Hepatocyte (in vitro differentiated cells): Measurements from ENCODE around the gene RIMBP2. TPM values are rescaled to one million over a fixed set of nuclear protein-coding genes. Genes with fewer than 3 reads are reported as not detected.

Experiments
- DNase-seq: peaks from one replicate; pipeline ENCODE4 v3.0.0-alpha.2; 2016; ENCODE audit warnings: low spot score
- H2AFZ ChIP-seq: fragments of 200-600 bp; sonication (generic); 2 replicates; pipeline ENCODE4 v1.6.0; 2016; ENCODE audit warnings: antibody characterized with exemption, mild to moderate bottlenecking
- H3K27ac ChIP-seq: fragments of 200-600 bp; sonication (generic); 2 replicates; pipeline ENCODE4 v1.5.1; 2016; ENCODE audit warnings: mild to moderate bottlenecking
- H3K27me3 ChIP-seq: fragments of 200-600 bp; sonication (generic); 2 replicates; pipeline ENCODE4 v1.6.1; 2016
- H3K36me3 ChIP-seq: fragments of 200-600 bp; sonication (generic); replicated peaks from 2 replicates; pipeline ENCODE4 v1.5.1; 2016; ENCODE audit warnings: low read depth; ENCODE audit not compliant: insufficient read depth
- H3K4me1 ChIP-seq: fragments of 200-600 bp; sonication (generic); 2 replicates; pipeline ENCODE4 v1.5.1; 2016; ENCODE audit warnings: mild to moderate bottlenecking, moderate library complexity; ENCODE audit not compliant: insufficient read depth
- H3K4me2 ChIP-seq: fragments of 200-600 bp; sonication (generic); 2 replicates; pipeline ENCODE4 v1.6.0; 2016
- H3K4me3 ChIP-seq: fragments of 200-600 bp; sonication (generic); 2 replicates; pipeline ENCODE4 v1.5.1; 2016; ENCODE audit warnings: mild to moderate bottlenecking
- H3K79me2 ChIP-seq: fragments of 200-600 bp; sonication (generic); 2 replicates; pipeline ENCODE4 v1.6.0; 2017; ENCODE audit warnings: mild to moderate bottlenecking
- H3K9me2 ChIP-seq: fragments of 200-600 bp; sonication (generic); replicated peaks from 2 replicates; pipeline ENCODE4 v1.6.0; 2017; ENCODE audit warnings: mild to moderate bottlenecking; ENCODE audit not compliant: insufficient read depth
- H3K9me3 ChIP-seq: fragments of 200-600 bp; sonication (generic); 2 replicates; pipeline ENCODE4 v1.5.1; 2016; ENCODE audit warnings: low read depth, mild to moderate bottlenecking
- H4K20me1 ChIP-seq: fragments of 200-600 bp; sonication (generic); 2 replicates; pipeline ENCODE4 v1.6.0; 2016; ENCODE audit warnings: mild to moderate bottlenecking; ENCODE audit not compliant: insufficient read depth, poor library complexity, severe bottlenecking
- EZH2 ChIP-seq: fragments of 200-600 bp; sonication (generic); IDR thresholded peaks from 2 replicates; pipeline ENCODE4 v1.6.1; 2016; ENCODE audit warnings: antibody characterized with exemption, mild to moderate bottlenecking, borderline replicate concordance
- EZH2phosphoT487 ChIP-seq: fragments of 200-600 bp; sonication (generic); IDR thresholded peaks from one replicate; pipeline ENCODE4 v1.6.1; 2018; ENCODE audit warnings: antibody characterized with exemption, mild to moderate bottlenecking, low read depth, moderate library complexity; ENCODE audit not compliant: unreplicated experiment, severe bottlenecking
- WGBS: methylation state at CpG from one replicate; pipeline ENCODE4 v1.1.6; 2016; ENCODE audit warnings: low lambda C conversion rate; ENCODE audit errors: missing lambda C conversion rate; 5-methylcytosine and 5-hydroxymethylcytosine counted together
- polyA plus RNA-seq: library from polyadenylated mRNA; unstranded; fragments of >200 nt; fragmentation: Nextera tagmentation; extraction: Ambion mirVana; gene quantifications from 2 replicates; pipeline ENCODE4 v1.2.1, GENCODE V29; 2016
- total RNA-seq: library from RNA; depleted of rRNA; stranded (reverse); fragments of >200 nt; gene quantifications from 2 replicates; pipeline ENCODE4 v1.2.3, GENCODE V29; 2014
- TF ChIP-seq, protein P1 (sequence below): fragments of 200-600 bp; sonication (generic); IDR thresholded peaks from 2 replicates; pipeline ENCODE4 v1.5.1; 2016; ENCODE audit warnings: antibody characterized with exemption, mild to moderate bottlenecking; ENCODE audit not compliant: poor library complexity

RIMBP2 gene
- total and polyA plus RNA-seq, 2 experiments from 2014 or later: 2.5 to 4.4 TPM

DNA sequence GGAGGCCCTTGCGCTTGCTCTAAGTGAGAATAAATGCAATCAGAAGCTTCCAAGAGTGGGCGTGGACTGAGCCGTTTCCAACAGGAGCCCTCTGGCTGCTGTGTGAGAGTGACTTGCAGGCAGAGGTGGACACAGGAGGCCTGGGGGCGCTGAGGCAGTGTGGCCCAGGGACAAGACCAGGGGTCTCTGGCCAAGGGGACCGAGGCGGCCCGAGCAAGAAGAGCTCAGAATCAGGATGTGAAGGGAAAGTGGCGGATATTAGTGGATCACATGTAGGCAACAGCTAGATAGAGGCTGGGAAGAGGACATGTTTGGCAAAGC, 8.6 kb downstream of the RIMBP2 start:
- Histone ChIP-seq H3K4me2 (no peak overlapping the region), H3K4me3 (no peak overlapping the region), H3K4me1 (no peaks in the 10 kb centered on the region), H3K27me3 (peaks cover 1% of the 10 kb centered on the region), H3K36me3 (no peaks in the 10 kb centered on the region), H3K9me3 (no peaks in the 10 kb centered on the region), H3K9me2 (no peaks in the 10 kb centered on the region), H2AFZ (no peak overlapping the region), H3K79me2 (no peaks in the 10 kb centered on the region), H4K20me1 (no peaks in the 10 kb centered on the region), H3K27ac (no peak overlapping the region)
- no peak for DNase-seq
- no peak for TF ChIP-seq EZH2
- TF ChIP-seq, protein P1, sequence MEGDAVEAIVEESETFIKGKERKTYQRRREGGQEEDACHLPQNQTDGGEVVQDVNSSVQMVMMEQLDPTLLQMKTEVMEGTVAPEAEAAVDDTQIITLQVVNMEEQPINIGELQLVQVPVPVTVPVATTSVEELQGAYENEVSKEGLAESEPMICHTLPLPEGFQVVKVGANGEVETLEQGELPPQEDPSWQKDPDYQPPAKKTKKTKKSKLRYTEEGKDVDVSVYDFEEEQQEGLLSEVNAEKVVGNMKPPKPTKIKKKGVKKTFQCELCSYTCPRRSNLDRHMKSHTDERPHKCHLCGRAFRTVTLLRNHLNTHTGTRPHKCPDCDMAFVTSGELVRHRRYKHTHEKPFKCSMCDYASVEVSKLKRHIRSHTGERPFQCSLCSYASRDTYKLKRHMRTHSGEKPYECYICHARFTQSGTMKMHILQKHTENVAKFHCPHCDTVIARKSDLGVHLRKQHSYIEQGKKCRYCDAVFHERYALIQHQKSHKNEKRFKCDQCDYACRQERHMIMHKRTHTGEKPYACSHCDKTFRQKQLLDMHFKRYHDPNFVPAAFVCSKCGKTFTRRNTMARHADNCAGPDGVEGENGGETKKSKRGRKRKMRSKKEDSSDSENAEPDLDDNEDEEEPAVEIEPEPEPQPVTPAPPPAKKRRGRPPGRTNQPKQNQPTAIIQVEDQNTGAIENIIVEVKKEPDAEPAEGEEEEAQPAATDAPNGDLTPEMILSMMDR: no peak
- no peak for TF ChIP-seq EZH2phosphoT487
- WGBS: 94% methylated on average over 8 of the region's 8 CpGs

DNA sequence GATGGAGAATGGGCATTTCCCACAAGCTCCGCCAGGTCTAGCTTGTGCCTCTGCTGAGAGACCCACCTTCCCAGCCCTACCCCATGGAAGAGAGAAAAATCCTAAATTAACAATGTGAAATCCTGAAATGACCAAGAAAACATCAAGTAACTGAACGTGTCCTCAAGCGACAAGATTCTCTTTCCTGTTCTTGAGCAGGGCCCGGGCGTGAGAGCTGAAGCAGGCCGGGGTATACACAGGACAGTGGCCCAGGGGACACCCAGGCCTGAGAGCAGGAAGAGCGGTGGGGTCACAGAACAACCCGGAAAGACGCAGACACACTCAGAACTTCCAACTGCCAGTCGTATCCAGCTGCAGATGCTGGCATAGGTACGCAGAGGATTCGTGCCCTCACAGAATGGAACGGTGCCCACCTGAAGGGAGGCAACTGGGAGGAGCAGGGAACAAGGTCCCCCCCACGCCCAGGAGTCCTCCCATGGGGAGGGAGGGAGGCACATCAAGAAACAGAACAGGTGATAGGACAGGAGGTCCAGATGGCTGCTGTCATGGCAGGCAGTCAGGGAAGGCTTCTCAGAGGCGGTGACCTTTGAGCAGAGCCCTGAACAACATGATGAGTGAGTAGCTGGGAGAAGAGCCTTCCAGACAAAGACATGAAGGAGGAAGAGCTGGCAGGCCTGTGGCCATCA, 9.1 kb downstream of the RIMBP2 start:
- no peaks in the 10 kb centered on the region for H3K9me2 ChIP-seq
- H4K20me1 ChIP-seq: no peaks in the 10 kb centered on the region
- no peaks in the 10 kb centered on the region for H3K27me3 ChIP-seq
- no peaks in the 10 kb centered on the region for H3K36me3 ChIP-seq
- no peak overlapping the region for H3K4me2 ChIP-seq
- no peak overlapping the region for H2AFZ ChIP-seq
- no peak overlapping the region for H3K27ac ChIP-seq
- TF ChIP-seq EZH2phosphoT487 (no peak), EZH2 (no peak)
- TF ChIP-seq, protein P1: no peak
- no peak overlapping the region for H3K4me3 ChIP-seq
- 89% methylated on average over 15 of the region's 15 CpGs for WGBS
- H3K9me3 ChIP-seq: no peaks in the 10 kb centered on the region
- no peak for DNase-seq
- H3K4me1 ChIP-seq: no peaks in the 10 kb centered on the region
- no peaks in the 10 kb centered on the region for H3K79me2 ChIP-seq

DNA sequence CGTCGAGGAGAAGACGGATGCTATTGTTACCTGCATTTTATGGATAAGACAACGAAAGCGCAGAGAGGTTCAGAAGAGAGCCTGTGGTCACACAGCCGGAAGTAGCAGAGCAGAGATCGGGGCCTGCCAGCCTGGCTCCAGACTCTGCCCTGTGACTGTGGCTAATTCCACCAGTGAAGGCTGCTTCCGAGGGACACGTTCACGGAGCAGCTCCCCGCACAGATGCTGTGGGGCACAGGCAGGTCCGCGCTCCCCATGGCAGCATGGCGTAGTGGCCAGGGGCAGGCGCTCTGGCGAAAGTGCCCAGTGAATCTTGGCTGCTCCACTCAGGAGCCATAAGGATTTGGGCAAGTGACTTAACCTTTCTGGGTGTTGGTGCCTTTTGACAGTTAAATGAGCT, 9.8 kb downstream of the RIMBP2 start:
- no peak for TF ChIP-seq EZH2phosphoT487
- TF ChIP-seq, protein P1: no peak
- TF ChIP-seq EZH2: no peak
- H3K36me3 ChIP-seq: no peaks in the 10 kb centered on the region
- no peak overlapping the region for H2AFZ ChIP-seq
- H3K27ac ChIP-seq: no peak overlapping the region
- H3K9me3 ChIP-seq: no peaks in the 10 kb centered on the region
- H3K9me2 ChIP-seq: no peaks in the 10 kb centered on the region
- H4K20me1 ChIP-seq: no peaks in the 10 kb centered on the region
- no peak overlapping the region for H3K4me3 ChIP-seq
- DNase-seq: no peak
- H3K27me3 ChIP-seq: no peaks in the 10 kb centered on the region
- H3K4me2 ChIP-seq: no peak overlapping the region
- H3K4me1 ChIP-seq: no peaks in the 10 kb centered on the region
- no peaks in the 10 kb centered on the region for H3K79me2 ChIP-seq
- 83% methylated on average over 16 of the region's 16 CpGs for WGBS
